ENCODE measurements around the gene ESYT3.

Gene ESYT3

DNA sequence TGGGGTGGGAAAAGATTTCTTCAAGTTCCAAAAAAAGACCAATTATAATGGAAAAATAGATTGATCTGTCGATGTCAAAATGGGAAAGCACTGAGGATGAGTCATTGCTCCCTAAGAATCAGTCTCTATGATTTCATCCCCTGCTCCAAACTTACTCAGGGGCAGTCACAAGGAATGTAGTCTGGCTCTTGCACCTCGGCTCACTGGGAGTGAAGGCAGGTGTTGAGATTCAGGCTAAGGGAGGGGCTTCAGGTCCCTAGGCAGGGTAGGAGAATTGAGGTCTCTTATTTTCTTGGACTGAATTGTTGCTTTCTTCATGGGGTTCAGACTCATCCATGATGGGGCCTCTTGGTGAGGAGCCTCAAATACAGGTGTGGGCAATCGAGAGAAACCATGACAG, 14.2 kb downstream of the ESYT3 start (continued):
- TF ChIP-seq ZBTB49 (tag by site-specific recombination; IDR thresholded peaks at IDR 0.05; ENCODE audit: low read depth) (no peak), ZNF776 (tag by site-specific recombination; IDR thresholded peaks at IDR 0.05; ENCODE audit: borderline replicate concordance) (no peak), ZEB2 (tag by site-specific recombination; IDR thresholded peaks at IDR 0.05) (no peak), ZNF645 (tag by site-specific recombination; IDR thresholded peaks at IDR 0.05) (no peak)

DNA sequence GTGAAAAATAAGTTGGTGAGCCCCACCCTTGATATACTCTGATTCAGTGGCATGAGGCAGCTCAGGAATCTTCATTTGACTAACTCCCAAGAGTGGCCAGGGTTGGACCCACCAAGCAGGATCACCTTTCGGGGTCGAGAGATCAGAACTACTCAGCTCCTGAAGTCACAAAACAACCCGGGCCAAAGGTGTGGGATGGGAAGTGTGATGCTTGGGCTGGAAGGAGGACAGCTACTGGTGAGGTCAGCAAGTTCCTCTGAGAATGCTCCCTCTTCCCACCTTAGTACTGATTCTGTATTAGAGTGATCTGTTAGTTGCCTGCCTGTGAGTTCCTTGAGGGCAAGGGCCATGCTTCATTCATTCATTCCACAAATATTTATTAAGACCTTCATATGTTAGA, 15.1 kb downstream of the ESYT3 start:
- no peaks in the 10 kb centered on the region for H3K9me3 ChIP-seq (ENCODE audit: control insufficient read depth, insufficient read depth, low read depth, low read length)
- POLR2A ChIA-PET = no interaction called here
- CTCF ChIA-PET = interaction anchor here (1.0 kb wide), 1 partner anchor 12 kb away, joined by 4 read pairs; no protein-coding TSS in a partner anchor
- H3K4me3 ChIP-seq (ENCODE audit: low read depth, low read length) = no peak overlapping the region
- no peaks in the 10 kb centered on the region for H3K36me3 ChIP-seq (ENCODE audit: control insufficient read depth in 2 of 2, insufficient read depth in 1 of 2, low read length in 2 of 2)
- TF ChIP-seq ZIC2 (tag by site-specific recombination; IDR thresholded peaks at IDR 0.05) (no peak), BCL11A (tag by site-specific recombination; IDR thresholded peaks at IDR 0.05; ENCODE audit: low read depth) (no peak), EGR2 (tag by site-specific recombination; IDR thresholded peaks at IDR 0.05; ENCODE audit: low read depth) (no peak), ZNF16 (tag by site-specific recombination; IDR thresholded peaks at IDR 0.05; ENCODE audit: low read depth) (no peak), ZNF292 (tag by site-specific recombination; IDR thresholded peaks at IDR 0.05; ENCODE audit: borderline replicate concordance, low read depth) (no peak), ZNF426 (tag by site-specific recombination; IDR thresholded peaks at IDR 0.05) (no peak), ZNF76 (tag by site-specific recombination; IDR thresholded peaks at IDR 0.05; ENCODE audit: borderline replicate concordance, low read depth) (no peak), ZNF23 (tag by site-specific recombination; IDR thresholded peaks at IDR 0.05; ENCODE audit: borderline replicate concordance) (no peak), ZNF391 (tag by site-specific recombination; IDR thresholded peaks at IDR 0.05; ENCODE audit: borderline replicate concordance, low read depth) (no peak), ZNF549 (tag by site-specific recombination; IDR thresholded peaks at IDR 0.05) (no peak), ZNF221 (tag by site-specific recombination; IDR thresholded peaks at IDR 0.05; ENCODE audit: borderline replicate concordance) (no peak), ZNF701 (tag by site-specific recombination; IDR thresholded peaks at IDR 0.05) (no peak), ZBTB11 (tag by site-specific recombination; conservative IDR thresholded peaks at IDR 0.05; ENCODE audit: low read depth) (no peak), ZNF423 (tag by site-specific recombination; IDR thresholded peaks at IDR 0.05) (no peak), ZNF529 (tag by site-specific recombination; IDR thresholded peaks at IDR 0.05; ENCODE audit: insufficient replicate concordance) (no peak), ZNF677 (tag by site-specific recombination; IDR thresholded peaks at IDR 0.05) (no peak), OSR2 (tag by site-specific recombination; IDR thresholded peaks at IDR 0.05) (no peak), BCL6B (tag by site-specific recombination; IDR thresholded peaks at IDR 0.05) (no peak), PRDM6 (tag by site-specific recombination; IDR thresholded peaks at IDR 0.05) (no peak)
- TF ChIP-seq, protein P1, sequence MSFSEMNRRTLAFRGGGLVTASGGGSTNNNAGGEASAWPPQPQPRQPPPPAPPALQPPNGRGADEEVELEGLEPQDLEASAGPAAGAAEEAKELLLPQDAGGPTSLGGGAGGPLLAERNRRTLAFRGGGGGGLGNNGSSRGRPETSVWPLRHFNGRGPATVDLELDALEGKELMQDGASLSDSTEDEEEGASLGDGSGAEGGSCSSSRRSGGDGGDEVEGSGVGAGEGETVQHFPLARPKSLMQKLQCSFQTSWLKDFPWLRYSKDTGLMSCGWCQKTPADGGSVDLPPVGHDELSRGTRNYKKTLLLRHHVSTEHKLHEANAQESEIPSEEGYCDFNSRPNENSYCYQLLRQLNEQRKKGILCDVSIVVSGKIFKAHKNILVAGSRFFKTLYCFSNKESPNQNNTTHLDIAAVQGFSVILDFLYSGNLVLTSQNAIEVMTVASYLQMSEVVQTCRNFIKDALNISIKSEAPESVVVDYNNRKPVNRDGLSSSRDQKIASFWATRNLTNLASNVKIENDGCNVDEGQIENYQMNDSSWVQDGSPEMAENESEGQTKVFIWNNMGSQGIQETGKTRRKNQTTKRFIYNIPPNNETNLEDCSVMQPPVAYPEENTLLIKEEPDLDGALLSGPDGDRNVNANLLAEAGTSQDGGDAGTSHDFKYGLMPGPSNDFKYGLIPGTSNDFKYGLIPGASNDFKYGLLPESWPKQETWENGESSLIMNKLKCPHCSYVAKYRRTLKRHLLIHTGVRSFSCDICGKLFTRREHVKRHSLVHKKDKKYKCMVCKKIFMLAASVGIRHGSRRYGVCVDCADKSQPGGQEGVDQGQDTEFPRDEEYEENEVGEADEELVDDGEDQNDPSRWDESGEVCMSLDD (tag by site-specific recombination; IDR thresholded peaks at IDR 0.05) = no peak
- H3K27ac ChIP-seq (ENCODE audit: extremely low read depth, low read depth, low read length) = no peak overlapping the region
- no peaks in the 10 kb centered on the region for H3K4me1 ChIP-seq (ENCODE audit: control insufficient read depth, insufficient read depth, low read length)
